HG03378 (cell line): ENCODE data around the gene UCHL1.
"Not testable (repeated sequence)": the region's sequence is repeated elsewhere in the genome, so short reads cannot be mapped to it uniquely, and the experiment has no call there.

Experiments
- ATAC-seq: cut with Tn5 transposase; IDR thresholded peaks from one replicate; pipeline ENCODE4 v1.9.1; 2021; ENCODE audit warnings: mild to moderate bottlenecking, moderate library complexity; ENCODE audit not compliant: unreplicated experiment

Gene UCHL1

GRCh38 chr4:41287852-41288251 is 31.1 kb downstream of the UCHL1 start:
- no peak for ATAC-seq

- no peak for ATAC-seq
Measured at GRCh38 chr4:41288254-41288653, 31.5 kb downstream of the UCHL1 start.

GRCh38 chr4:41290479-41290878 is 33.8 kb downstream of the UCHL1 start:
- no peak for ATAC-seq

DNA sequence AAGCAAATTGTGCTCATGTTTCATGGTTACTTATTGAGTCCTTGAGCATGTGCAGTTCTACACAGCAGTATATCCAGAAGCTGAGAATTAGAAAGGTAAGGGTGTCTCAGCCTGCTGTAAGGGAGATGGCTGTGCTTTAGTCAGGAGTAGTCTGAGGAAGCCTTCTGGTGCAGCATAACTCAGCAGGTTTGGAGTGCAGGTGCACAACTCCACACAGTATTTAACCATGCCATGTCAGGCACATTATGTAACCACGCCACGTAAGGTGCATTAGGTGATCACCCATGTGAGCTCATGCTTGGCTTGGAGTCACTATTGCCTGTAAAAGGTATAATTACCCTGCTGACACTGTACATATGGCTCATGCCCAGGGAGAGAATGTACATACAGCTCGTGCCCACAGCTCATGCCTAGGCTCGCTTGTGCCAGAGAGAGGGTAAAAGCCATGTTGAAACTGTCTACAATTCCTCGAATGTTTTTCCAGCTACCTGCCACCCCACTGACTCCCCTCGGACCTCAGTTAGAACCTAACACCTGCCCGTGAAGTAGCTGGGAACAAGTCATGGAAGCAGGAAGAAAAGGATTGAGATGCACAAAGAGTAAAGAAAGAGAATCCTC is 37.8 kb downstream of the UCHL1 start:
- ATAC-seq = no peak

DNA sequence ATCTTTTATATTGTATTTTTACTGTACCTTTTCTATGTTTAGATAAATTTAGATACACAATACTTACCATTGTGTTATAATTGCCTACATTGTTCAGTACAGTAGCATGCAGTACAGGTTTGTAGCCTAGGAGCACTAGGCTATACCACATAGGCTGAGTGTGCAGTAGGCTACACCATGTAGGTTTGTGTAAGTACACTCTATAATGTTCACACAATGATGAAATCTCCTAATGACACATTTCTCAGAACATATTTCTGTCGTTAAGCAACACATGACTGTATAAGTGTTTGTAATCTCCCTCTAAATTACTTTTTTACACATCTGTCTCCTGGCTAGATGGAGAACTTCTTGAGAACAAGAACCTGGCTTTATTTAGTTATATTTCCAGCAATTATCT is 40.3 kb downstream of the UCHL1 start:
- ATAC-seq = no peak

DNA sequence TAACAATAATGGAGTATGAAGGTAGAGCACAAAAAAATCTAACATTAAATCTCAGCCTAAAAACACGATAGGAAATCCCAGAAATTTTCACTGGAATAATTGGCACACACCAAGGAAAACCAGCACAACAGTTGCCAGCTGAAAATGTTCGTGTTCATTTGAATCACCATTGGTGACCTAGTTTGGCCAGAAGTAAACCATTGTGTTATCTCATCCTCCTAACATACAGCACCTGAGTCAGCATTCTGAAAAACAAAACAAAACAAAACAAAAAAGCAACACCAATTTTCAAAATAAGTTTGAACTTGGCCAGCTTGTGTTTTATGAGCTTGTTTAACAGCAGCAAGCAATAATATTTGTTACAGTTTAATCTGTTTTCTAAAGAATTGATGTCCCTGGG is 41.1 kb downstream of the UCHL1 start:
- no peak for ATAC-seq

- ATAC-seq = no peak
Measured at GRCh38 chr4:41299486-41299885, 42.8 kb downstream of the UCHL1 start.

DNA sequence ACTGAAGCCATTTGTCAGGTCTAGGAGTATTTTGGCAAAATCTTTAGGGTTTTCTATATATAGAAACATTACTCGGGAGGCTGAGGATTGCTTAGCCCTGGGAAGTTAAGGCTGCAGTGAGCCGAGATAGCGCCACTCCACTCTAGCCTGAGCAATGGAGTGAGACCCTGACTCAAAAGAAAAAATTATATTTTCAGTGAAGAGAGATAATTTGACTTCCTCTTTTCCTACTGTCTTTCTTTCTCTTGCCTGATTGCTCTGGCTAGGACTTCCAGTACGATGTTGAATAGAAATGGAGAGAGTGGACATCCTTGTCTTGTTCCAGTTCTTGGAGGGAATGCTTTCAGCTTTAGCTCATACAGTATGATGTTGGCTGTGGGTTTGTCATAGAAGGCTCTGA is 44.4 kb downstream of the UCHL1 start:
- ATAC-seq = no peak

DNA sequence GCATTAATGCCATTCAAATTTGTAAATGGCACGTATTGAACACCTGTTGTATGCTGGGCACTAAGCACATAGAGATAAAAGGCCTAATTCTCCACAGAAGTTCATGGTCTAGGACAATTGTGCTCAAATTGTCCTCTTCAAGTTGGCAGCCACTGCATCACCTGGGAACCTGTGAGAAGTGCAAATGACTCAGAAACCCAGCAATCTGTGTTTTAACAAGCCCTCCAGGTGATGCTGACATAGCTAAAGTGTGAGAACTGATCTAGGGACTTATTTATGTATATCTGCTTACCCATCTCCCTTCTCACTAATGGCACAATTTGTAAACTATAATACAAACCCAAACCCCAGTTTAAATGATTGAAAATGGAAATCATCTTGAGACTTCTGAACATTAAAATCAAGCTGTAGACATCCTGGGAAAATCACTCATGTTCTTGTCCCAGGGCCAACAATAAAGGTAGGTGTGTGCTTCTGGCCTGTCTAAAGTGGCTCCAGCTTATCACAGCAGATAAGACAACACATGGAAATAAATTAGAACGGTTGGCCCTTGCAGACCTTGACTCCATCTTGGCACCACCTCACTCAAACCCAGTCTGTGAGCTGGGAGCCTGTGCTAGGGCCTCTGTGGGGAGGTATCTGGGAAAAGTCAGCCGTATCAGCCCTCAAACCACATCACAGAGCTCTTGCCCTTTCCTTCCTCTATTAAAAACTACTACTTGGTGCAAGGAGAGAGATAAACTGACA is 46.8 kb downstream of the UCHL1 start:
- ATAC-seq = no peak

DNA sequence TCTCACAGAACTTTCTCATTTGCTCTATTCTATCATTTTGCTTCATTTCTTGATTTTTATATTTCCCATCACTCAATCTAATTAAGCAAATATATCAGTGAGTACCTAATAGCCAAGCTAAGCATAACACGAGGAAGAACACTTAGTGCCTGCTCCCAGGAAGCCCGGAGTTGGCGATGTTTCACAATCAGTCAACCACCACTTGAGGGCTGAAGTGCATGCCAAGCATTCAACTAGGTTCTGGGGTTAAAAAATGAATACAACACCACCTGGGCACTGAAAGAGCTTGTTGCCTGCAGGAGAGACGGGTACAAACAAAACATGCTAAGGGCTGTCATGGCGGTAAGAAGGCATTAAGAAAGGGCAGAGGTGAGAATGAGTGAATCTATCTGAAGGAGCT is 47.5 kb downstream of the UCHL1 start:
- ATAC-seq = no peak

GRCh38 chr4:41305476-41305875 is 48.7 kb downstream of the UCHL1 start:
- no peak for ATAC-seq

- no peak for ATAC-seq
Measured at GRCh38 chr4:41307638-41308037, 50.9 kb downstream of the UCHL1 start.

- ATAC-seq = no peak
Measured at GRCh38 chr4:41308398-41308797, 51.7 kb downstream of the UCHL1 start.

DNA sequence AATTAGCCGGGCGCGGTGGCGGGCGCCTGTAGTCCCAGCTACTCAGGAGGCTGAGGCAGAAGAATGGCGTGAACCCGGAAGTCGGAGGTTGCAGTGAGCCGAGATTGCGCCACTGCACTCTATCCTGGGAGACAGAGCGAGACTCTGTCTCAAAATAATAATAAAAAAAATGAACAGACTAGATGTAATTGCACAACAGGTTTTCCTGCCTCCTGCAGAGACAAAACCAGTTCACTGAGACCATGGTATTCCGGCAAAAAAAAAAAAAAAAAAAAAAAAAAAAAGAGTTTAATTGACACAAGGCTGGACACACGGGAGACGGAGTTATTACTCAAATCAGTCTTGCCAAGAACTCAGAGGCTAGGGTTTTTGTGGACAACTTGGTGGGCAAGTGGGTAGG is 58.7 kb downstream of the UCHL1 start:
- not testable (repeated sequence) for ATAC-seq

DNA sequence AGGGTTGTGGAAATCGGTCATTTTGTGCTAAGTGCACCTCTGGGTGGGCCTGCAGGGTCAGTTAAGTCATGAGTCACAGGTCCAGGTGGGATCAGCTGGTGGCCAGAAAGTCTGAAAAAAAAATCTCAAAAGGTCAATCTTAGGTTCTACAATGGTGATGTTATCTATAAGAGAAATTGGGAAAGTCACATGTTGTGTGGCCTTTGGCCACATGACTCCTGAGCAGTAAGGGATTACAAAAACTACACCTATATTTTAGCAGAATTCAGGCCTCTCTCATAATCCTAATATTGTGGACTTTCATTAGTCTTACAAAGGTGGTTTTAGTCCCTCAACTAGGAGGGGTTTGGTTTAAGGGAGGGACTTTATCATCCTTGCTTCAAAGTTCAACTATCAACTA is 59.1 kb downstream of the UCHL1 start:
- ATAC-seq = no peak
